Measurements from ENCODE around the gene HAUS3. TPM values are rescaled to one million over a fixed set of nuclear protein-coding genes. Genes with fewer than 3 reads are reported as not detected.

HAUS3 gene
- total RNA-seq, 1 experiment from 2014 or later: 18.0 TPM

DNA sequence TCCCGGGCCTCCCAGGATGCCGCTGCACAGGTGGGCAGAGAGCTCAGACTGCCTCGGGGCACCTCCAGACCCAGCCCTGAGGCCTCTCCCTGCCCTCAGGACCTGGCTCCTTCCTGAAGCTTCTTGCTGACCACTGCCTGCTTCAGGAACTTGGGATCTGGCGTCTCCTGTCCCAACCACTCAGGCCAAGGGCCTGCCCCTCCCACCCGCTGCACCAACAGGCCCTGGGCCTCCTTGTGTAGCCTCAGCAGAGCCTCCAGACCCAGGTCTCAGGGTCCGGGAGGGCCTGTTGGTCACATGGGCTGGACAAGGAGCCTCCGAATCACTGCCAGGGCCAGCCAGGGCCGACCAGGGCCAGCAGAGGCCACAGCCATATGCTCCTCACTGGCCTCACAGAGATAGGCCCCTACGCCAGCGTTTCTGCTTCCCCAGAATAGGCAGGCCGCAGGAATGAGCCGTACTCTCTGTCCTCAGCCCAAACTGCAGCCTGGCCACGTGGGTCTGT, 17.2 kb upstream of the HAUS3 start:
- Mint-ChIP-seq H3K27me3 (ENCODE audit: low read depth) (no peaks in the 10 kb centered on the region), H3K27ac (no peak overlapping the region; a peak in 1 of 7 replicates), H3K4me1 (peaks cover 8 to 10% of the 10 kb centered on the region in 2 experiments), H3K9me3 (no peaks in the 10 kb centered on the region), H3K36me3 (ENCODE audit: insufficient read depth in 1 of 3, low read depth in 3 of 3) (peaks cover 5 to 13% (median 10%) of the 10 kb centered on the region in 3 experiments; a peak in 4 of 7 replicates), H3K4me3 (no peak overlapping the region)
- H3K79me1 ChIP-seq (ENCODE audit: insufficient read depth, low read depth, low read length, poor library complexity, severe bottlenecking): no peaks in the 10 kb centered on the region
- H3K4me2 ChIP-seq (ENCODE audit: insufficient read depth, insufficient read length, low read length): no peak overlapping the region
- no peak overlapping the region for H2BK120ac ChIP-seq (ENCODE audit: low read depth, low read length, poor library complexity, severe bottlenecking)
- no peaks in the 10 kb centered on the region for H3K79me2 ChIP-seq (ENCODE audit: insufficient read depth, low read length)
- no peak overlapping the region for H2BK15ac ChIP-seq (ENCODE audit: low read depth, low read length)
- no peak overlapping the region for H3K23ac ChIP-seq (ENCODE audit: insufficient read length, low read depth, low read length)
- no peak overlapping the region for H3K4ac ChIP-seq (ENCODE audit: low read depth, low read length)
- no peak overlapping the region for H2AFZ ChIP-seq (ENCODE audit: low read length)
- H2AK5ac ChIP-seq (ENCODE audit: insufficient read length, low read length): no peak overlapping the region
- no peak overlapping the region for H3T11ph ChIP-seq (ENCODE audit: low read length)
- H4K8ac ChIP-seq (replicated peaks; ENCODE audit: insufficient read length, low read depth, low read length): no peak overlapping the region
- H4K20me1 ChIP-seq (ENCODE audit: control insufficient read depth, insufficient read depth, insufficient read length): peaks cover 2% of the 10 kb centered on the region
- DNase-seq: no peak
- no peak overlapping the region for H4K5ac ChIP-seq (ENCODE audit: insufficient read length, low read depth, low read length)
- H3K14ac ChIP-seq (ENCODE audit: insufficient read depth, low read length): no peak overlapping the region
- H3K18ac ChIP-seq (ENCODE audit: insufficient read length, low read depth, low read length): no peak overlapping the region
- peaks cover 9% of the 10 kb centered on the region for H3K23me2 ChIP-seq (ENCODE audit: insufficient read length, low read depth, low read length, poor library complexity, severe bottlenecking)
- no peaks in the 10 kb centered on the region for H3K9me3 ChIP-seq (ENCODE audit: control insufficient read depth, low read depth, low read length)
- no peak overlapping the region for H2BK5ac ChIP-seq (ENCODE audit: insufficient read length, low read length)
- H2BK12ac ChIP-seq (ENCODE audit: insufficient read length, low read depth, low read length): no peak overlapping the region
- no peak overlapping the region for H3K27ac ChIP-seq (ENCODE audit: insufficient read length, low read depth, low read length)
- H3K27me3 ChIP-seq (ENCODE audit: insufficient read depth, low read length): no peaks in the 10 kb centered on the region
- TF ChIP-seq, protein P1, sequence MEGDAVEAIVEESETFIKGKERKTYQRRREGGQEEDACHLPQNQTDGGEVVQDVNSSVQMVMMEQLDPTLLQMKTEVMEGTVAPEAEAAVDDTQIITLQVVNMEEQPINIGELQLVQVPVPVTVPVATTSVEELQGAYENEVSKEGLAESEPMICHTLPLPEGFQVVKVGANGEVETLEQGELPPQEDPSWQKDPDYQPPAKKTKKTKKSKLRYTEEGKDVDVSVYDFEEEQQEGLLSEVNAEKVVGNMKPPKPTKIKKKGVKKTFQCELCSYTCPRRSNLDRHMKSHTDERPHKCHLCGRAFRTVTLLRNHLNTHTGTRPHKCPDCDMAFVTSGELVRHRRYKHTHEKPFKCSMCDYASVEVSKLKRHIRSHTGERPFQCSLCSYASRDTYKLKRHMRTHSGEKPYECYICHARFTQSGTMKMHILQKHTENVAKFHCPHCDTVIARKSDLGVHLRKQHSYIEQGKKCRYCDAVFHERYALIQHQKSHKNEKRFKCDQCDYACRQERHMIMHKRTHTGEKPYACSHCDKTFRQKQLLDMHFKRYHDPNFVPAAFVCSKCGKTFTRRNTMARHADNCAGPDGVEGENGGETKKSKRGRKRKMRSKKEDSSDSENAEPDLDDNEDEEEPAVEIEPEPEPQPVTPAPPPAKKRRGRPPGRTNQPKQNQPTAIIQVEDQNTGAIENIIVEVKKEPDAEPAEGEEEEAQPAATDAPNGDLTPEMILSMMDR (conservative IDR thresholded peaks at IDR 0.05): no peak
- no peak overlapping the region for H2BK20ac ChIP-seq (ENCODE audit: low read depth, low read length, poor library complexity, severe bottlenecking)
- H4K91ac ChIP-seq (ENCODE audit: insufficient read length, low read depth, low read length): no peak overlapping the region
- H3K4me1 ChIP-seq (ENCODE audit: insufficient read depth, low read length): peaks cover 2% of the 10 kb centered on the region; the same call in 1 of the 2 replicates
- H3K9ac ChIP-seq (ENCODE audit: extremely low read depth, insufficient read length, low read length): no peak overlapping the region
- H3K56ac ChIP-seq (ENCODE audit: insufficient read length, low read depth, low read length): no peak overlapping the region
- no CpG with 5 or more reads among the region's 13 CpGs for WGBS (ENCODE audit: extremely low coverage, insufficient read length, low lambda C conversion rate)
